ENCODE data around the gene ZNF830. TPM values are rescaled to one million over a fixed set of nuclear protein-coding genes. Genes with fewer than 3 reads are reported as not detected.
A peak's percentile ranks its signal among the peaks of the same experiment; 100 is the strongest.

The ZNF830 gene
- total and polyA plus RNA-seq, 10 of the 15 experiments (the other 5 are each of a cell fraction or from before 2014, with no cell fraction given), result 9.7 to 18.5 (median 15.1) TPM

GRCh38 chr17:34998205-34998604 lies 36.9 kb downstream of the ZNF830 start:
- ATAC-seq (peak; percentile 97), FAIRE-seq (peak; percentile 84), DNase-seq (ENCODE audit: low read depth, low spot score) (peak; percentile 40)
- in situ Hi-C loops (cut with MboI), result loop anchor here (5.0 kb wide), 2 partner anchors 94 to 119 kb away; partner anchors contain the start of gene RAD51D
- H3K9ac ChIP-seq (ENCODE audit: control insufficient read depth, insufficient read depth, low read length), result no peak overlapping the region
- intact Hi-C loops (cut with micrococcal nuclease; ENCODE audit: unreplicated experiment), result loop anchor here (1.0 kb wide), 3 partner anchors 65 to 120 kb away; partner anchors contain the start of gene RFFL
- ChIA-PET POLR2A (interaction anchor here (1.3 kb wide), 1 partner anchor 121 kb away, joined by 3 read pairs; no protein-coding TSS in a partner anchor), CTCF (interaction anchor here (0.7 to 9.8 kb wide), 12 partner anchors 17 to 120 kb away, joined by 3 to 149 read pairs (median 3); partner anchors contain the start of genes CCT6B, FNDC8, RAD51D and RFFL), SMC1A (ENCODE audit: uncharacterized antibody, unreplicated experiment) (interaction anchor here (0.8 to 7.2 kb wide), 7 partner anchors 10 to 119 kb away, joined by 3 to 101 read pairs (median 8); partner anchors contain the start of genes LIG3, RAD51D and RFFL), RAD21 (ENCODE audit: unreplicated experiment) (interaction anchor here (1.0 to 5.5 kb wide), 4 partner anchors 11 to 120 kb away, joined by 3 to 32 read pairs (median 4); partner anchors contain the start of genes RAD51D and RFFL)
- no peaks in the 10 kb centered on the region for H4K20me1 ChIP-seq (ENCODE audit: control insufficient read depth, insufficient read depth)
- no peak overlapping the region for H3K27ac ChIP-seq (ENCODE audit: control insufficient read depth, insufficient read depth)
- BruUV-seq (replicated peaks), result no TSS peak
- no peaks in the 10 kb centered on the region; the same call in 1 of the 2 replicates for H3K4me1 ChIP-seq (ENCODE audit: control insufficient read depth, insufficient read depth, low read length)
- H3K4me3 ChIP-seq, result no peak overlapping the region
- H3K36me3 ChIP-seq (ENCODE audit: control insufficient read depth in 2 of 2, insufficient read depth in 2 of 2, low read length in 1 of 2), result peaks cover 17 to 25% of the 10 kb centered on the region in 2 experiments; a peak in 3 of 4 replicates
- no peaks in the 10 kb centered on the region for H3K79me2 ChIP-seq (ENCODE audit: control insufficient read depth, insufficient read depth, low read length)
- 15% methylated on average over 5 of the region's 5 CpGs for WGBS (ENCODE audit: insufficient coverage, insufficient replicate concordance, low lambda C conversion rate, missing lambda C conversion rate)
- no peak overlapping the region for H3K4me2 ChIP-seq (ENCODE audit: control insufficient read depth, insufficient read depth)
- no peak overlapping the region for H2AFZ ChIP-seq (ENCODE audit: control insufficient read depth, low read depth, low read length)
- H3K27me3 ChIP-seq (replicated peaks in 1 of 2; ENCODE audit: control insufficient read depth in 2 of 2, insufficient read depth in 2 of 2, low read length in 1 of 2), result no peaks in the 10 kb centered on the region
- no peaks in the 10 kb centered on the region for H3K9me3 ChIP-seq (replicated peaks; ENCODE audit: control insufficient read depth, insufficient read depth, low read length)
- TF ChIP-seq NBN (IDR thresholded peaks at IDR 0.05), result peak; percentile 63; the same call in 1 of the 2 replicates
- 0 out of 2 replicates have a peak, but pooled peaks have one; percentile 32 for TF ChIP-seq TBL1XR1 (IDR thresholded peaks at IDR 0.05; ENCODE audit: low read depth, low read length)
- 0 out of 3 replicates have a peak, but pooled peaks have one; percentile 23 for TF ChIP-seq POU2F2 (IDR thresholded peaks at IDR 0.05; ENCODE audit: borderline replicate concordance, low read depth, low read length)
- TF ChIP-seq DPF2 (IDR thresholded peaks at IDR 0.05), result no peak
- TF ChIP-seq SPI1 (IDR thresholded peaks at IDR 0.05; ENCODE audit: borderline replicate concordance, insufficient read depth, low read depth, low read length), result peak; percentile 50; the same call in 1 of the 2 replicates
- TF ChIP-seq MEF2A (IDR thresholded peaks at IDR 0.05; ENCODE audit: insufficient read depth, low read depth, low read length), result 0 out of 2 replicates have a peak, but pooled peaks have one; percentile 15
- peak in 1 of 2 experiments; percentile 26; a peak in 2 of 4 replicates for TF ChIP-seq IKZF2 (IDR thresholded peaks at IDR 0.05)
- TF ChIP-seq MAX (IDR thresholded peaks at IDR 0.05; ENCODE audit: low read depth, low read length), result peak; percentile 23; the same call in 1 of the 2 replicates
- peak; percentile 79; the same call in 1 of the 2 replicates for TF ChIP-seq HDGF (IDR thresholded peaks at IDR 0.05)
- peak; percentile 73 for TF ChIP-seq SMARCA5 (IDR thresholded peaks at IDR 0.05)
- TF ChIP-seq RAD21 (IDR thresholded peaks at IDR 0.05; ENCODE audit: insufficient read depth, low read depth, low read length), result peak; percentile 99
- 0 out of 2 replicates have a peak, but pooled peaks have one; percentile 41 for TF ChIP-seq PAX5 (IDR thresholded peaks at IDR 0.05; ENCODE audit: borderline replicate concordance, low read depth, low read length)
- 0 out of 2 replicates have a peak, but pooled peaks have one; percentile 33 for TF ChIP-seq POLR2AphosphoS5 (IDR thresholded peaks at IDR 0.05; ENCODE audit: low read length)
- peak; percentile 55 for TF ChIP-seq RUNX3 (IDR thresholded peaks at IDR 0.05; ENCODE audit: low read length)
- TF ChIP-seq IKZF1 (conservative IDR thresholded peaks at IDR 0.05), result peak; percentile 33; the same call in 1 of the 2 replicates
- TF ChIP-seq STAT1 (conservative IDR thresholded peaks at IDR 0.05), result no peak
- TF ChIP-seq SMC3 (IDR thresholded peaks at IDR 0.05; ENCODE audit: borderline replicate concordance, low read length), result peak; percentile 99
- TF ChIP-seq YY1 (IDR thresholded peaks at IDR 0.05; ENCODE audit: low read depth, low read length), result peak; percentile 62; the same call in 1 of the 2 replicates
- TF ChIP-seq IRF5 (IDR thresholded peaks at IDR 0.05; ENCODE audit: borderline replicate concordance), result no peak
- TF ChIP-seq NR2C1 (IDR thresholded peaks at IDR 0.05), result no peak
- TF ChIP-seq SIX5 (IDR thresholded peaks at IDR 0.05; ENCODE audit: low read depth, low read length, severe bottlenecking), result no peak
